Hematopoietic multipotent progenitor cell treated with erythropoietin and hydrocortisone succinate and interleukin-3 and kit ligand, for 8 days (in vitro differentiated cells): ENCODE data around the gene PLB1.

Source experiments
- DNase-seq: peaks from one replicate; pipeline ENCODE4 v3.0.0-alpha.2; 2015

Gene PLB1

DNA sequence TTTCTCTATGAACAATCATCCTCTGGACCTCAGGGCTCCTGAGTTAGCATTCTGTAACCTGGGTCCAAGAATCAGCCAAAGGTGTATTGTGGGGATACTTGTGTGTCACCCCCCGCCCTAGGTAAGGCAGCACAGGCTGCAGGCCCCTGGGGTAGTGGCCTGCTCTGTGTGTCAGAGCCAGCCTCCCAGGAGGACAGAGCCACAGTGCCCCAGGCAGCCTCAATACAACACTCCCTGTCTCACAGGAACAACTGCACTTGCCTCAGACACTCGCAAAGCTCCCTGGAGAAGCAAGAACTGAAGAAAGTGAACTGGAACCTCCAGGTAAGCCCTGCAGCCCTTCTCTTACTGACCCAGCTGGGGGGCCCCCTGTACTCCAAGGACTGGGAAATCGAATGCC is 134.5 kb downstream of the PLB1 start:
- no peak for DNase-seq

DNA sequence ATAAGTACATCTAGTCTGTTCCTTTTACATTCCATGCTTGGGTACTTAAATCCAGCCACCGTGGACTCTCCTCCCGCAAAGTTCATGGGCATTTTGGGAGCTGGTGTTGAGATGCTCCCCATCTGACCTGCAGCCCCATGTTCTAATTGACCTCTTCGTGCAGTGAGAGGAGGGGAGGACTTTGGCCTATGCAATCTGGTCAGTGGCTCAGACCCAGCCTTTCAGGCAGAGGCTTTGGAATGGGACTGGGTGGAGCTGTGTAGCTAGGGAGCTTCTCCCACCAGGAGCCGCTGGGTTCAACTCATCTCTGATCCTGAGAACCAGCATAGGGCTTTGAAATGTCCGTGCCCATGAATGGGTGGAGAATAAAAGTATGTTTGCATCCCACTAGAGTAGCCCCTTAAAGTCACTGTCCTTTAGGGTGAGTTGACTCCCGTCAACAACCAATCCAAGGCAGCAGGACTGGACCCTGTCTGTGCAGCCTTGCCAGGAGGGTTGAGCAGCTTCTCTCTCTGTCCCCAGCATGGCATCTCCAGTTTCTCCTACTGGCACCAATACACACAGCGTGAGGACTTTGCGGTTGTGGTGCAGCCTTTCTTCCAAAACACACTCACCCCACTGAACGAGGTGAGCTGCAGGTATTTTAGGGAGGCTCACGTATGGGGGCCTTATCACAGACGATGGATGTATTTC is 135.8 kb downstream of the PLB1 start:
- no peak for DNase-seq

DNA sequence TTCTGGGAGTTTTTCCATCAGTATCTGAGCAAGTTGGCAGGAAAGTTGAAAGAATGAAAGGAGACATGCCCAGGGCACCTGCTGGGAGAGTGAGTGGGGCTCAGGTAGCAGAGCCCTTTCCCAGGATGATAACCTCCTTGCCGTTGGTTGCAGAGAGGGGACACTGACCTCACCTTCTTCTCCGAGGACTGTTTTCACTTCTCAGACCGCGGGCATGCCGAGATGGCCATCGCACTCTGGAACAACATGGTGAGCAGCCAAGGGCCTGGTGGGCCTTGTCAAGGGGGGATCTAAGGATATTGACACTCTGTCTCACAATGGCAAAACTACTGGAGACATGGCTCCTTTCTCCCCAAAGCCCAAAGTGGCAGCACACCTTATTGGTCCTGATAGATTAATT is 136.9 kb downstream of the PLB1 start:
- DNase-seq: no peak

DNA sequence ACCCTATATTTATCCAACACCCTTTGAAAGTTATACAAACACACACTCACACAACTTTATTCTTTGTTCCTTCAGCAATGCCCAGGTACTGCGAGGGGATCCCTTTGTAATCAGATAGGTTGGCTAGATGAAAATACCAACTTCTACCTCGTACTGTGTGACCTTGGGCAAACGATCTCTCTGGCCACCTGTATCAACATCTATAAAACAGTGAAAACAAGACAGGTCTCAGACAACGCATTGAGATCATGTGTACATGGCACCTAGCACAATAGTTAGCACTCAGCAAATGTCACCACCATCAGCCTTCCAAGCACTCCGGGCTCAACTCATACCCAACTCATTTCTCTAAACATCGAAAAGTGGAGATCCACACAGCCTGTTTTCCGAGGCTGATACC is 137.3 kb downstream of the PLB1 start:
- no peak for DNase-seq

DNA sequence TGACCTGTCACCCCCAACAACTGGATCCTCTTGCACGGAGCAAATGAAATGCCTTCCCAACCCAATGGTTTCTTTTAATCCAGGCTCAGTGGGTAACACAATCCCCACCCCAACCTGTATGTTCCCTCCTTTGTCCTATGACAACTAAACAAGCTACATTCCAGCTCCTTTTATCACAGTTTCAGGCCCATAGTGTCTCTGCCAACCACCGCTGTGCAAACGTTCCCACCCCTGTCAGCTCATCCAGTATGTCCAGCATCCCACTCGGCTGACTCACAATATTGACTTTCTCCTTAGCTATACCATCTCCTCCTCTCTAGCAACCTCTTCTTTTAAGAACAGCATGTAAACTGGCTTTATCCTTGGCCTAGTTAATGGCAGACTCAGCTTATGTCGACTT is 137.9 kb downstream of the PLB1 start:
- DNase-seq: no peak

DNA sequence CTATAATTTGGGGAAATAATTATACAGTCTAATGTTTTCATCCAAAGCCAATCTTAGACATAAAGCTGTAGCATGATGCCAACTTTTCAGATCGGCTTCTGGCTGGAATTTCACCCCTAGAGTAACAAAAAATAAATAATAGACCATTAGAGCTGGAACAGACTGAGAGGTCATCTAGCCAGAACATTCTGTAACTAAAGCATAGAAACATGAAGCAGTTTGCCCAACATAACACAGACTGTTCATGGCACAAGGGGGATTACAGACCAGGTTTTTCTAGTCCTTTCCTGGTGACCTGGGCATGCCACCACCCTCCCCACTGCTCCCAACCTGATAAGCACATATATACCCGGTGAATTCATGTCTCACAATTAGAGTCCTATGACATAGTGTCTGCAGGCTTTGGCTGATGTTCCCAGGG is 139.3 kb downstream of the PLB1 start:
- no peak for DNase-seq

DNA sequence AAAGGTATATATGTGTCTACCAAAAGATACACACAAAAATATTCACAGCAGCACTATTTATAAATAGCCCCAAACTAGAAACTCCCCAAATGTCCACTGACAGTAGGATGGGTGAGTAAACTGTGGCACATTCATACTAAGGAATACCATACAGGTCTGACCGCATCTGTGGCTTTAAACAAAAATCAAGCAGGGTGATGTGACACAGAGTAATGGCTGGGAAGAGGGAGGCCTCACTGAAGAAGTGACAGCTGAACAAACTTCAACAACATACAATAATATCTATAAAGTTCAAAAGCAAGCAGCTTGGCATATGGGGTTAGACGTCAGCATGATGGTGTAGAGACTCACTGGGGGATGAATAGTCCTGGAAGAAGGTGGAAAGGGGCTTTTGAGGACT is 140.6 kb downstream of the PLB1 start:
- DNase-seq: no peak

DNA sequence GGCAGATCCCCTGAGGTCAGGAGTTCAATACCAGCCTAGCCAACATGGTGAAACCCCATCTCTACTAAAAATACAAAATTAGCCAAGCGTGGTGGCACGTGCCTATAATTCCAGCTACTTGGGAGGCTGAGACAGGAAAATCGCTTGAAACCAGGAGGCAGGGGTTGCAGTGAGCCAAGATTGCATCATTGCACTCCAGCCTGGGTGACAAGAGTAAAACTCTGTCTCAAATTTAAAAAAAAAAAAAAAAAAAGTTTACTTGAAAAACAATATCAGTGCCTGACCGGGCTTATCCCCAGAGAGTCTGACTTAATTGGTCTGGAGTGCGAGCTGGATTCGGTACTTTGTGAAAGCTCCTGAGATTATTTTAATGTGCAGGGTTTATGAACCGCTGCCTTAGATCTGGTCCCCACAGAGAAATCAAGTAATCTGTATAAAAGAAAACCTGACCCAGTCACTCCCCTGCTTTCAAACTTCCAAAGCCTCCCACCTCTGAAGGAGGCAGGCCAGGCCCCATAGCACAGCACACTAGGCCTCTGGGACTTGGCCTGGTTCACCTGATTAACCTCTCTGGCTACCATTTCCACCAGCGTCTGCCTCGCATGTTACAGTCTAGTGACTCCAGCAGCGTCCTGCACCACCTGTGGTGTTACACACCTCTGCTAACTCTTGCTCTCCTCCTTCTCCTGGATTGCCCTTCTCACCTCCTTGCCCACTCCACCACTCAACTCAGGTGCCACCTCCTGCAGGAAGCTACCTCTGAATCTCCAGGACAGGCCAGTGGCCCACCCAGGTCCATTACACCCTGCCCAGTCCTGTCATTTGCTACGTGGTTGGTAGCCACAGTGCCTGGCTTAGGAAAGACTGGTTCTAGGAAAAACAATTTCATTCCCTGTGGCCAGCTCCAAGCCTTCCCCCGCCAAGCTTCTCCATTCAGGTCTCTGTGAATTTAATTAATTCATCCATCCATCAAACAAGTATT is 141.5 kb downstream of the PLB1 start:
- no peak for DNase-seq

DNA sequence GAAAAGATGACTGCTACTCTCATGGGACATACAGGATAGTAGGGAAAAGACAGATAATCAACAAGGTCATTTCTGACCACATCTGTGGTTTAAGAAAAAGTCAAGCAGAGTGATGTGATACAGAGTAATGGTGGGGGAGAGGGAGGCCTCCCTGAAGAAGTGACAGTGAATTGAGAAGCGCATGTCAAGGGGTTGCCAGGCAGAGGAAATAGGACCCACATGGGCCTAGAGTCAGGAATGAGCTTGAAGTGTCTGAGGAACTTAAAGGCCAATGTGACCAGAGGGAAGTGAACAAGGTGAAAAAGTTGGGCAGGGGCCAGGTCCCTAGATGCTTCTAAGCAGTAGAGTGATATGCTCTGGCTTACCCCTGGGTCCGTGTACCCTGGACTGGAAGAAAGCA is 142.2 kb downstream of the PLB1 start:
- no peak for DNase-seq

DNA sequence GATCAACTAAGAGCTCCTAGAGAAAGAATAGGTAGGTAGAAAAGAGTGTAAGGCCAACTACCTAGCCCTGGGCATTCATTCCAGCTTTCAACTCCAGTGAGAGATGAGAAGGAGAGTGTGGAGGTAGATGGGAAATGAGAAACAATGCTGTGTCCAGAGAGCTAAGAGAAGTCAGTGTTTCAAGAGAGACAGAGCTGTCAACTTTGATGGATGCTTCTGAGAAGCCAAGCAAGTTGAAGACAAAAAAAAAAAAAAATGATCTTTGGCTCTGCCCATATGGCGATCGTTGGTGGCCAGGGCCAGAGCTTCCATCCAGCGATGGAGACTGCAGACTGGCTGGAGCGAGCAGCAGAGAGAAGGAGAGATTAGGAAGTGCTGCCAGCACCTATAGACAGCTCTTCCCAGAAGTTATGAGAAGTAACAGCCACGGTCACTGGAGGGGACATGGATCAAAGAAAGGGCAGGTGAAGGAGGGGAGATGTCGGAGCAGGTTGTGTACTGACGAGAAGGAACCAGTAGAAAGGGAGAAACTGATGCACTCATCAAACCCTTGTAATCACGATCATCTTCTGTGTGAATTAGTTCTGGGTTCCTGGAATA is 143.3 kb downstream of the PLB1 start:
- DNase-seq: no peak

DNA sequence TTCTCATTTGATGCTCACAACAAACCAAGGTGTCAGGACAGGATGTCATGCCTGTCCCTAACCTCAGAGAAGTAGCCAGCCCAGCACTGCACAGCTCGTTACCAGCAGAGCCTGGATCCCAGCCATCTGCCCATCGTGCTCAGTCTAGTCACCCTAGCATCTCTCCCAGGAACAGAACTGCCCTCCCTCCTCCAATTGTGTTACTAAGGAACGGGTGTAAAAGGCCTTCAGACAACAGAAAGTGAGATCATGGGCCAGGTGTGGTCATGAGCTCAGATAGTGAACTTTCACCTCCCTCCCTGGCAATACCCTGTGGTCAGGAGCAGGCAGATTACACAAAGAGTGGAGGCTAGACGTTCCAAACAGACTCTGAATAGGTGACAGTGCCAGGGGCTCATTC is 144.0 kb downstream of the PLB1 start:
- DNase-seq: no peak

DNA sequence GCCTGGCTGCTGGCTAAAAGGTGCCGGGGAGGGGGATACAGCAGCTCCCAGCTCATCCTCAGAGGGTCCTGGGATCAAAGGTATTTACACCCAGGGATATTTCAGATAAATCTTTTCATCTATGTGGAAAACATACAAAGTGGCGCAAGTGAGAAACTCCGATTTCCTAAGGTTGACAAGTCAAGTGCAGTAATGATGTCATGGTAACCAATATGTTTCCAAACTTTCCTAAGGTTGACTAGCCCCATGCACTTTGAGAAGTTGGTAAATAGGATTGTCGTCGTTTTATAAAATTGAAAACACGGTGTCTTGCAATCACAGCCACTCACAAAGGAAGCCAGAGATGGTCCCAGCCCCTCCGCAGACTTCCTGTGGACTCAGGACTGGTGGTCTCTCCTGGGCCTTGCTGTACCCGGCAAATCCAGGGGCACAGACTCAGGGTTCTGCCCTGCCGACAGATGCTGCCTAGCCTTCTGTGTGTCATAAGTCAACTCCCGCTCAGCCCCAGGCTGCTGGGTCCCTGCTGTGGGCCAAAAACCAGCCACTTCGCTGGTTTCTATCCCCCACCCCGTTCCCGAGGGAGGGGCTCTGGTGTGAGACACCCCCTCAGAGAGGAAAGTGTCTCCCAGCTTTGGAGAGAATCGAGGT is 144.5 kb downstream of the PLB1 start:
- DNase-seq: no peak

DNA sequence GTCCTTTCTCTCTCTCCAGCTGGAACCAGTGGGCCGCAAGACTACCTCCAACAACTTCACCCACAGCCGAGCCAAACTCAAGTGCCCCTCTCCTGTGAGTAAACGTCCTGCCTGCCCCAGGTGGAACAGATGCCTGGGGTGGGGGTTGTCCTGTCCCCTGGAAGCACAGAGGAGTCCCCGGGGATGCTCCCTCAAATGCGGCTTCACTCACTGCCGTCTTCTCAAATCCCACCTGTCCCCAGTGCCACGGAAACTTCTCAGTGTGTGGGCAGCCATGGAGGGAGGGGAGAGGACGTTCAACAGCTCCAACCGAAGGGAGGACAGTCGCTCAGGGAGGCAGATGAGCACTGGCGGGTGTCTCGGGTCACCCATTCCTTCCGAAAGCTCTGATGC is 145.0 kb downstream of the PLB1 start:
- no peak for DNase-seq

DNA sequence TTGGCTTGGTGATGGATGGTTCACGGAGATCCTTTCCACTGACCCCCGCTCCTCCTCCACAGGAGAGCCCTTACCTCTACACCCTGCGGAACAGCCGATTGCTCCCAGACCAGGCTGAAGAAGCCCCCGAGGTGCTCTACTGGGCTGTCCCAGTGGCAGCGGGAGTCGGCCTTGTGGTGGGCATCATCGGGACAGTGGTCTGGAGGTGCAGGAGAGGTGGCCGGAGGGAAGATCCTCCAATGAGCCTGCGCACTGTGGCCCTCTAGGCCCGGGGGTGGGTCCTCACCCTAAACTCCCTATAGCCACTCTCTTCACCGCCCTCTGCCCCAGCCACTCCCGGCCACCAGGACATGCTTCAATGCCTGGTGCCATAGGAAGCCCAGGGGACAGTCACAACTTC is 146.9 kb downstream of the PLB1 start:
- no peak for DNase-seq

DNA sequence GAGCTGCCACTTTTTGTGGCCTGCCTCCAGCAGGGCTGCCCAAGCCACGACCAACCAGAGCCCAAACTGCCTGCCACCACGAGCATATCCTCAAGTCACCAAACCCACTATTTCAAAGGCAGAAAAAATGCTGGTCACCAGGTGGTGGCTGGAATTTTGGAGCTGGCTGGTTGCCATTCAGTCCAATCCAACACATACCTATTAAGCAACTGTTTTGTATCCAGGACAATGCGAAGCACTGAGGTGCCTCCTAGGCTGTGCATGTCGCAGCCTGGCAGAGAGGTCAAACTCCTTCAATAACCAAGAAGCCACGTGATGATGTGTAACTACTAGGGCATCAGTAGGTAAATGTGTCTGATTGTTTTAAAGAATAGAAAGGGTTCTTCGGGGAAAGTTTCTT is 147.5 kb downstream of the PLB1 start:
- DNase-seq: no peak

DNA sequence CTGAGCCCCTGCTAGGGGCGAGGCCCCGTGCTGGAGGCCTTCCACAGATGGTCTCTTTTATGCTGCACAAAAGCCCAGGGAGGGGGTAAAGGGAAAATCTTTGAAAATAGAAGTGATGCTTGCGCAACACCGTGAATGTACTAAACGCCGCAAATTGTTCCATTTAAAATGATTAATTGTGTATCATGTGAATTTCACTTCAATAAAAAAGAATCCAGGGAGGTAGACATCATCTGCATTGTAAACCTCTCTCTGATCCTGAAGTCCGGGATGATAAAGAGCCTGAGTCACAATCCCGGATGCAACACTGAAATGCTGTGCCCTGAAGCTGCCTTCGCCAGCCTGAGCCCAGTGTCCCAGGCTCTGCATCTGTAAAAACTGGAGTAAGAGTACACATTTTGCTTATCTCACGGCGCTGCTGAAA is 148.1 kb downstream of the PLB1 start:
- DNase-seq: no peak

DNA sequence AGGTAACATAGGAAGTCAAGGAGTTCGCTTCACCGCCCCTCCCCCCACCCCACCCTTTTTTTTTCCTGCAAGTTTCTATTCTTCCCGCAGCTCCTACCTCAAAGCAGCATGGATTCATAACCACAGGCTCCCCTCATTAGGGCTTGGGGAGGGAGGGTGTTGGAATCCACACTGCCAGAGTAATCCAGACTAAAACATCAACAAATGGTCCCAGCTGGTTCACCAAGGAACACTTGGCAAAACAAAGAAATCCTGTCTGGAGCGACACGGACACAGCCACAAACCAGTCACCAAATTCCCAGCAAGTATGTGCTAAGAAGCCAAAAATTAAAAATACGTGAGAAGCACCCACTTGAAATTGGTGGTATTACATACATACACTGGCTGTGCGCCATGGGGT is 148.9 kb downstream of the PLB1 start:
- DNase-seq: no peak

DNA sequence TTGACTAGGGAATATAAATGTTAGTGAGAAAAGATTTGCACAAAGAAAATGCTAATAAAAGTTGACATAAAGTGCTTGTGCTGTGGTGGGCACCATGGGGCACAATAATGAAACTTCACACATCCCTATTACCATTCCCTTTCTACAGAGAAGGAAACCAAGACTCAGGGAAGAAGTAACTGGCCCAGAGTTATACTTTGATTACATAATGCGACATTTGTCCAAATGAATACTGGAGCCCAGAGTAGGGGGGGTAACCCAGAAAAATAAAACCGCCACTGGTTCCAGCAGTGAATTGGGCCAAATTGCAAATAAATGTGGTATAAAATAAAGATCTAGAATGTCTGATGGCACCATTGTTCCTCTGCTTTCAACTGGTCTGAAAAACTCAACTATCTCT is 149.7 kb downstream of the PLB1 start:
- DNase-seq: no peak

DNA sequence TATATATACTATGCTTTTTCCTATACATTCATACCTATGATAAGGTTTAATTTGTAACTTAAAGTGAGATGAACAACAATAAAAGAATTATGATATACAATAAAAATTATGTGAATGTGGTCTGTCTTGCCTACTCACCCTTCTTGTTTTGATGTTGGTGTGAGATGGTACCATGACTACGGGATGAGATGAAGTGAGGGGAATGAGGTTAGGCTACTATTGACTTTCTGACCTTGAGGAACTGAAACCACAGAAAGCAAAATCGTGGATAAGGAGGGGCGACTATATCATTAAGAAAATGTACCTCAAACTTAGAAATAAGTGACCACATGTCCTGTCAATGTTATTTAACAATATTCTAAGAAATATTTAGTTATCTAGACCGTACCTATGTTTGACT is 151.8 kb downstream of the PLB1 start:
- DNase-seq: no peak

DNA sequence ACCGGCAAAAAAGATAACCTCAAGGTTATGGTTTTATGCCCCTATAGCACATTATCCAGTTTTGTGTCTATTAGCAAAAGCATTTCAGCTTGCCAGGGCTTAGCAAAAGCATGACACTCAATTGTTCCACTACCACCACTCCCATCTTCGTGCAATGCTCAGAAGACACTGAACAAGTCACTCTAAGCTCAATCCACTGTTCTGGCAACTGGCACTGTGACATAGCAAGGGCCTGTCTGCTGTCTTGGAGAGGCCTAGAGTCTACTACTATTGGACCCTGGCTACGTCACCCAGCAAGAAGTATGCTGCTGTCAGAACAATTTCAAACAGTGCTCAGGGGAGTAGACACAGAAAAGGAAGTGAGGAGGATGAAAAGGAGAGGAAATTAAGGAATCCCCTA is 152.3 kb downstream of the PLB1 start:
- no peak for DNase-seq

DNA sequence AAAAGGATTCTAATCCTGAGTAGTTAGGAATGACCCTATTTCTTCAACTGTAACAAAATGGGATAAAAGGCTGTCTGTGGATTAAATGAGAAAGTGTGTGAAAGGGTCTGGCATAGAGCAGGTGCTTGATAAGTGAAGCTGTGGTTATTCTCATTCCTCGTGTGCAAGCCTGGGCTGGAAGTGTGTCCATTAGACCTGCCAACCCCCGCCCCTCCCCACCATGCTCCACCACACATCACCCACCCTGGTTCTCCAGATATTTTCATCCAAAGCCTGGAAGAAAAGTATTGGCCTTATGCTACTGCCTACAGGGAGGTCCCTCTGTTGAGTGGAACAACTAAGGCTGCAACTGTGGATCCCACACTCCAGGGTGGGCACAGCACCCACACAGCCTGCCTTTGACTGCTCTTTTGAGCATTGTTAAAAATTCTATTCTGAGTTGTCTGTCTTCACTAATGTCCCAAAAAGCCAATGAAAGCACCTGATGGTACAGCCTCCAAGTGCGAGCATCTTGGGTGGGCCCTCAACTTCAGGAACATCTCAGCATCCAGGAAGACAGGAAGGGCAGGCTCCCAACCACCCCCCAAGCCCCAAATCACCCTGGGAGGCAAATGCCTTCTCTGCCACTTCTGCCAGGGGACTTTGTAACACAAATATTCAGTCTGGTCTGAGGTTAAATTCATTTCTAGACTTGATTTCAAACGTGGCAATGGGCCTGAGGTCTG is 153.0 kb downstream of the PLB1 start:
- DNase-seq: no peak

DNA sequence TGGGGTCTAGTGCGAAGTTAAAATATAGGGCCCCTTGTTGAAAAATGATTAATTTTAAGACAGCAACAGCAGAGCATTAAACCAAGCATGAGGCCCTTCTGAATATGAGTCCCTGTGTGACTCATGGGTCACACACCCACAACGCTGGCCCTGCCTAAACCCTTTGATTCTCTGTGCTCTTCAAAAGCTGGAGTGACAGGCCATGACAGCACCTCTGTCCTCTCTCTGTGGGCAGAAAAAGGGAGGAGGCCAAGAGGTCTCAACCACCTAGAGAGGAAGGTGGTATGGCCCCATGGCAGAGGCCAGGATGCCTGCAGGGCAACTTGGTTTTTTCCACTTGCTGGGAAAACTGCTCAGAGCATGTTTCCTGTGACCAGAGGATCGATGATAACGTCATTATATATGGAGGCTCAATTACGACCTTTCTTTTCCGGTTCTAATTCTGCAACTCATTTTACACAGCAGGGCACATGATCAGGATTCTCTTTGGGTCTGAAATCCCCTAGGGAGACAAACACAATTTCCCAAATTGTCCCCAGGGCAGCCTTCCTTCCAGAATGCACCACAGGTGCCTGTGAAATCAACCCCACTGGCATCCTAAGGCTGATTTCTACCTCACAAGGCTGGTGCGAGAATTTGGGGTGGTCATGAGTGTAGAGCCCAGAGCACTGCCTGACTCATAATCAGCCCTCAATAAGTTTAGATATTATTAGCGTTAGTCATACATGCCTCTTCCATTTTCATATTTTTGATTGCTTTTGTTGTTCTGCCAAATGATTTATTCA is 153.8 kb downstream of the PLB1 start:
- no peak for DNase-seq
